ENCODE results near the gene TNFRSF21.

- TF ChIP-seq FOXM1 (IDR thresholded peaks at IDR 0.05; ENCODE audit: low read depth) (peak; percentile 26), FOXM1 (CRISPR knock-in tag; IDR thresholded peaks at IDR 0.05; ENCODE audit: low read depth) (no peak), CTCF (IDR thresholded peaks at IDR 0.05 in 2 of 3, conservative IDR thresholded peaks at IDR 0.05 in 1 of 3; ENCODE audit: insufficient read depth in 2 of 3, low read depth in 1 of 3, low read length in 3 of 3) (no peak; a peak in 1 of 6 replicates), POLR2A (conservative IDR thresholded peaks at IDR 0.05) (peak; percentile 63), MXD1 (CRISPR knock-in tag; IDR thresholded peaks at IDR 0.05; ENCODE audit: borderline replicate concordance, poor library complexity, severe bottlenecking) (no peak), FOSL1 (tag; conservative IDR thresholded peaks at IDR 0.05) (peak; percentile 99), ZNF24 (IDR thresholded peaks at IDR 0.05) (peak; percentile 80), TAF1 (IDR thresholded peaks at IDR 0.05; ENCODE audit: control insufficient read depth, extremely low read depth, insufficient read depth, low read length, severe bottlenecking) (peak; percentile 72), TEAD1 (CRISPR knock-in tag; IDR thresholded peaks at IDR 0.05) (no peak; a peak in 2 of 4 replicates), ESRRA (IDR thresholded peaks at IDR 0.05; ENCODE audit: borderline replicate concordance, low read depth) (no peak; the same call in 1 of the 2 replicates), PHF8 (IDR thresholded peaks at IDR 0.05; ENCODE audit: borderline replicate concordance, low read length) (no peak), ZNF253 (CRISPR knock-in tag; conservative IDR thresholded peaks at IDR 0.05) (no peak), MAFK (IDR thresholded peaks at IDR 0.05; ENCODE audit: low read length) (peak; percentile 76)
These were observed 67.0 kb downstream of the TNFRSF21 start for GRCh38 chr6:47242483-47243386.
